Small intestine (tissue), 7 donors: ENCODE measurements around the gene SELENOO. TPM values are rescaled to one million over a fixed set of nuclear protein-coding genes. Genes with fewer than 3 reads are reported as not detected.
A peak's percentile ranks its signal among the peaks of the same experiment; 100 is the strongest.

Experiments used
- DNase-seq, 2 donors: peaks; one replicate each; pipeline versions ENCODE4 v3.0.0 to v3.0.0-alpha.2; 2013
- FAIRE-seq: peaks from 2 replicates; lab custom pipeline; 2012; peaks lifted over from hg19 to GRCh38; lab: Jason Lieb, UNC
- H3K27ac ChIP-seq, 3 donors: one replicate each; pipeline ENCODE4 v1.5.1; 2013; ENCODE audit warnings: low read length in 2 of 3, mild to moderate bottlenecking in 2 of 3, control low read depth in 1 of 3, inconsistent platforms in 1 of 3, low read depth in 1 of 3, moderate library complexity in 1 of 3
- H3K27me3 ChIP-seq, 3 donors: one replicate each; pipeline ENCODE4 v1.6.1; 2013; ENCODE audit warnings: low read length in 3 of 3, inconsistent platforms in 1 of 3; ENCODE audit not compliant: control insufficient read depth in 3 of 3, insufficient read depth in 3 of 3
- H3K36me3 ChIP-seq, 3 donors: one replicate each; pipeline ENCODE4 v1.6.1; 2013; ENCODE audit warnings: low read length in 3 of 3, inconsistent platforms in 1 of 3, low read depth in 1 of 3, mild to moderate bottlenecking in 1 of 3, moderate library complexity in 1 of 3; ENCODE audit not compliant: control insufficient read depth in 3 of 3, insufficient read depth in 2 of 3
- H3K4me1 ChIP-seq, 3 donors: one replicate each; pipeline ENCODE4 v1.6.1; 2013; ENCODE audit warnings: low read length in 2 of 3, inconsistent platforms in 1 of 3, low read depth in 1 of 3, mild to moderate bottlenecking in 1 of 3, moderate library complexity in 1 of 3; ENCODE audit not compliant: control insufficient read depth in 3 of 3, insufficient read depth in 2 of 3
- H3K4me3 ChIP-seq, 3 donors: one replicate each; pipeline ENCODE4 v1.5.1; 2013; ENCODE audit warnings: low read length in 3 of 3, control low read depth in 1 of 3, inconsistent platforms in 1 of 3, low read depth in 1 of 3, mild to moderate bottlenecking in 1 of 3, moderate library complexity in 1 of 3
- H3K9me3 ChIP-seq, 2 donors: one replicate each; pipeline ENCODE4 v1.6.1; 2013; ENCODE audit warnings: low read depth in 1 of 2, low read length in 1 of 2; ENCODE audit not compliant: control insufficient read depth in 2 of 2, insufficient read depth in 1 of 2
- WGBS, 3 donors: extraction: QIAGEN DNeasy Blood & Tissue Kit; methylation state at CpG; one replicate each; pipeline ENCODE4 v1.1.7; 2013; 5-methylcytosine and 5-hydroxymethylcytosine counted together
- polyA plus RNA-seq, 4 donors: library from polyadenylated mRNA; stranded (reverse) in 3 of 4; unstranded in 1 of 4; fragments of 200-250 nt in 3 of 4; fragments of 120-200 nt in 1 of 4; gene quantifications; one replicate each; pipeline versions ENCODE4 v1.2.1 to v1.2.3, GENCODE V29; 2013
- donor health status: healthy with polysubstance abuse.
- donor health status: control.
- donor health status: control.
- donor health status: Bipolar disorder and iron deficiency.
- donor health status: healthy.

The SELENOO gene
- polyA plus RNA-seq, 4 donors: 23.6 to 94.6 (median 66.5) TPM

DNA sequence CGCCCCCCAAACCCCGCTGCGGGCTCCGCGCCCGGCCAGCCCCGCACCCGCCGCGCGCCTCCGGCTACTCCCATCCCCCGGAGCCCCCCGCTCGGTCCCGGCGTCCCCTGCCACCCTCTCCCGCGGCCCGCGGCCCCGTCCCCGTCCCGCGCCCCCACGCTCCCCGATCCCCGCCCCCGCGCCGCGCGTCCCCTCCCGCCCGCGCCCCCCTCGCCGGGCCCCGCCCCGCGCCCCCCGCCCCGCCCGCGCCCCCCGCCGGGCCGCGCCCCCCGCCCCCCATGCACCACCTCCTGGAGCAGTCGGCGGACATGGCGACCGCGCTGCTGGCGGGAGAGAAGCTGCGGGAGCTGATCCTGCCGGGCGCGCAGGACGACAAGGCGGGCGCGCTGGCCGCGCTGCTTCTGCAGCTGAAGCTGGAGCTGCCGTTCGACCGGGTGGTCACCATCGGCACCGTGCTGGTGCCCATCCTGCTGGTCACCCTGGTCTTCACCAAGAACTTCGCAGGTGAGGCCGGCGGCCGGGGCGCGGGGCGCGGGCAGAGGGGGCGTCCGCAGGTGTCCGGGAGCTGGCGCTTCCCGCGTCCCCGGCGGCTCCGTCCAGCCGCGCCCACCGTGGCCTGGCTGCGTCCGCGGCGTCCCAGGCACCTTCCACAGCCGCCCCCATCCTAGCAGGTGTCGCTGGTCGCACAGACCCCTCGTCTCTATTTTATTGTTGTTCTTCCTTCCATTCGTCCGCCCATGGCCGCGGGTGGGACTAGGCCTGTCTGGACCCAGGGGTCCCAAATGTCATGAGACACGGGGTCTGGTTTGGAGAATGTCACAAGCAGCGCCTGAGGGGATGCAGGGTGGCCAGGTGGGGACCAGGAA, 30.1 kb upstream of the SELENOO start, which contains the start of gene PANX2:
PANX2 (plus strand) TSS at position 279 of the 866 bp plus-strand sequence; CDS start at position 279, 0 bp downstream.
- peak within 1 kb of the TSS in 2 of 3 donors; percentile 8 to 55 for H3K4me3 ChIP-seq
- H3K9me3 ChIP-seq: no peaks in the 10 kb centered on the region
- H3K36me3 ChIP-seq: no peaks in the 10 kb centered on the region
- peaks cover 0 to 23% (median 5%) of the 10 kb centered on the region in 3 donors for H3K27me3 ChIP-seq
- H3K27ac ChIP-seq: no peak within 1 kb of the TSS
- FAIRE-seq: no peak
- H3K4me1 ChIP-seq: peaks cover 0 to 9% (median 0%) of the 10 kb centered on the region in 3 donors
- peak in 1 of 2 donors; percentile 40 for DNase-seq
- 10 to 28% (median 14%) methylated on average over 42 to 104 of the region's 105 CpGs for WGBS, 3 donors

DNA sequence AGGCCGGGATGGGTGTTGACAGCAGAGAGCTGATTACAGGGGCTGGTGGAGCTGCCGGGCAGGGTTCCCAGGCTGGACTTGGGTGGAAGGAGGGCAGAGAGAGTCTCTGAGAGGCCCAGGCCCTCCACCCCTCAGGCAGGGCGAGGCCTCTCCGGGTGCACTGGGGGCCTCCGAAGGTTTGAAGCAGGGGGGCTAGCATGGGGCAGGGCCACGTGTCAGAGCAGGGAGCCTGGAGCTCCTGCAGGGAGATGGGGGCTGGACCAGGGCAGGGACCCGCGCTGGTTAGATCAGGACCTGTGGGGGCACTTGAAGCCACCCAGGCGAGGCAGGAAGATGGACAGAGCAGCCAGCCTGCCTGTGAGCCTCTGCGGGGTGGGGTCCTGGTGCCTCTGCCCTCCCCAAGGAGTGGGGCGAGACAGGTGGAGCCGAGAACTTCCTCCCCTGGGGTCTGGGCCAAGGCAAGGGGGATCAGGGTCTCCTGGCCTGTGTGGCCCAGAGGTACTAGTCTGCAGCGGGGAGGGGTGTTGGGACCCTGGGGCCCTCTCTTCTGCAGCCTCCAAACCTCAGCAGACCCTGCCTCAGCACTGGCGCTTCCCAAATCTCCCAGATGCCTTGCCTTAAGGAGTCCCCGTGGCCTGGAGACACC, 29.4 kb upstream of the SELENOO start:
- Histone ChIP-seq H3K27me3 (peaks cover 0 to 23% (median 5%) of the 10 kb centered on the region in 3 donors), H3K4me1 (peaks cover 0 to 9% (median 0%) of the 10 kb centered on the region in 3 donors), H3K36me3 (no peaks in the 10 kb centered on the region), H3K4me3 (no peak overlapping the region), H3K27ac (no peak overlapping the region), H3K9me3 (no peaks in the 10 kb centered on the region)
- 55 to 71% (median 68%) methylated on average over 11 to 15 of the region's 15 CpGs for WGBS, 3 donors
- DNase-seq (peak in 1 of 2 donors; percentile 22), FAIRE-seq (no peak)

DNA sequence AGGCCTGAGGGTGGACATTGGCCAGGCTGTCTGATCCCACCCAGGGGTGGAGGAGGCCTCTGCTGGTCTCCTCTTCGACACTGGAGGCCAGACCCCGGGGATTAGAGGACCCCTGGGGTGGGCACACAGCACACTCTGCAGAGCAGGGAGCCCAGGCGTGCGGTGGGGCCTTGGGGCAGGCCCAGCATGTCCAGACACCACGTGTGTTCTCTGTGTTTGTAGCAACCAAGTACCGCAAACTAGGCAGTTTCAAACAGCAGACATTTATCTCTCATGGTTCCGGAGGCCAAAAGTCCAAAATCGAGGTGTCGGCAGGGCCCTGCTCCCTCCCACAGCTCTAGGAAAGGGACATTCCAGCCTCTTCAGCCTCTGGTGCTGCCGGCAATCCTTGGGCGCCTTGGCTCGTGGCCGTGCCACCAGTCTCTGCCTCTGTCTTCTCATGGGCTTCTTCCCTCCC, 28.8 kb upstream of the SELENOO start:
- no peak overlapping the region for H3K27ac ChIP-seq
- H3K4me3 ChIP-seq: no peak overlapping the region
- DNase-seq: peak; percentile 52 to 57
- H3K36me3 ChIP-seq: no peaks in the 10 kb centered on the region
- WGBS, 3 donors: 18 to 61% (median 36%) methylated on average over 13 of the region's 13 CpGs
- H3K9me3 ChIP-seq: no peaks in the 10 kb centered on the region
- peaks cover 0 to 23% (median 5%) of the 10 kb centered on the region in 3 donors for H3K27me3 ChIP-seq
- no peak for FAIRE-seq
- H3K4me1 ChIP-seq: peaks cover 0 to 9% (median 0%) of the 10 kb centered on the region in 3 donors

DNA sequence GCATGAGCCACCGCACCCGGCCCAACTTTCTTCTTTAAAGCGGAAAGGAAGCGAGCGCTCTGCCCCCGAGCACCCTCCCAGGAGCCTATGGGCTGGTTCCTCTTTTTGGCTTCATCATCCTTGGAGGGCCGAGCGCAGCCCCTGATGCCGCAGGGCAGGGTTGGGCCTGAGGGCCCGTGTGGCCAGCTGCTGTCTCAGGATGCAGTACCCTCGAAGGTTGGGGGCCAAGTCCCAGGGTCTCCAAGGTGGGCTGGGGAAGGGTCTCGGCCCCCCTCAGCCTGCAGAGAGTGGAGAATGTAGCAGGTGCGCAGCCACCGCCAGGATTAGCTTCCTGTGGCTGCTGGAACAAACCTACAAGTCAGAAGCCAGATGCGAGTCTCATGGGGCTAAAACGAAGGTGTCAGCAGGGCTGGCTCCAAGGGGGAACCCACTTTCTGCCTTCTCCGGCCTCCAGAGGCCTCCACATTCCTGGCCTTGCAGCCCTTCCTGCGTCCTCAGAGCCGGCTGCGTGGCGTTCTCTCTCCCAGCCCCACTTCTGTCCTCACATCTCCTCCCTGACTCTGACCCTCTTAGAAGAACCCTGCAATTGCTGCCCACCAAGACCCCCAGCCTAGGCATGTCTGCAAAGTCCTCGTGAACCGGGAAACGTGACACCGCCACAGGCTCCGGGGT, 27.4 kb upstream of the SELENOO start:
- Histone ChIP-seq H3K4me1 (peaks cover 0 to 9% (median 0%) of the 10 kb centered on the region in 3 donors), H3K27ac (no peak overlapping the region), H3K36me3 (no peaks in the 10 kb centered on the region), H3K4me3 (no peak overlapping the region), H3K9me3 (no peaks in the 10 kb centered on the region), H3K27me3 (peaks cover 0 to 15% (median 5%) of the 10 kb centered on the region in 3 donors)
- DNase-seq: no peak
- 71 to 89% (median 74%) methylated on average over 26 of the region's 26 CpGs for WGBS, 3 donors
- no peak for FAIRE-seq

DNA sequence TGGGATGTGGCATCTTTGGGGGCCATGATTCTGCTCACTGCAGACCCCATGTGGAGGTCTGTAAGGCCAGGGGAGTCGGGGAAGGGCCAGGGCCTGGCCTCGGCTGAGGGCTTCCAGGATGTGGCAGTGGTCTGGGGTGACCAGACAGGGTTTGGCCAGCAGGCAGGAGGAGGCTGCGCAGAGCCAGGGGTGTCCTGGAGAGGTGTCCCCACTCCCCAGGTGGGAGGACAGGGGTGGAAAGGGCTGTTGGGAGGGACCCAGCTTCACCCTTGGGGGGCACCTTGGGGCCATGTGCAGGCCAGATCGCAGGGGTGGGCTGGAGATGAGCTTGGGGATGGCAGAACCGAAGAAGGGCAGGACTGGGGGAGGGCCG, 26.8 kb upstream of the SELENOO start:
- H3K27ac ChIP-seq: no peak overlapping the region
- FAIRE-seq: no peak
- H3K9me3 ChIP-seq: no peaks in the 10 kb centered on the region
- no peak for DNase-seq
- H3K27me3 ChIP-seq: peaks cover 0 to 12% (median 5%) of the 10 kb centered on the region in 3 donors
- no peaks in the 10 kb centered on the region for H3K36me3 ChIP-seq
- H3K4me3 ChIP-seq: no peak overlapping the region
- peaks cover 0 to 9% (median 0%) of the 10 kb centered on the region in 3 donors for H3K4me1 ChIP-seq
- WGBS, 3 donors: 85 to 95% (median 93%) methylated on average over 6 of the region's 6 CpGs

DNA sequence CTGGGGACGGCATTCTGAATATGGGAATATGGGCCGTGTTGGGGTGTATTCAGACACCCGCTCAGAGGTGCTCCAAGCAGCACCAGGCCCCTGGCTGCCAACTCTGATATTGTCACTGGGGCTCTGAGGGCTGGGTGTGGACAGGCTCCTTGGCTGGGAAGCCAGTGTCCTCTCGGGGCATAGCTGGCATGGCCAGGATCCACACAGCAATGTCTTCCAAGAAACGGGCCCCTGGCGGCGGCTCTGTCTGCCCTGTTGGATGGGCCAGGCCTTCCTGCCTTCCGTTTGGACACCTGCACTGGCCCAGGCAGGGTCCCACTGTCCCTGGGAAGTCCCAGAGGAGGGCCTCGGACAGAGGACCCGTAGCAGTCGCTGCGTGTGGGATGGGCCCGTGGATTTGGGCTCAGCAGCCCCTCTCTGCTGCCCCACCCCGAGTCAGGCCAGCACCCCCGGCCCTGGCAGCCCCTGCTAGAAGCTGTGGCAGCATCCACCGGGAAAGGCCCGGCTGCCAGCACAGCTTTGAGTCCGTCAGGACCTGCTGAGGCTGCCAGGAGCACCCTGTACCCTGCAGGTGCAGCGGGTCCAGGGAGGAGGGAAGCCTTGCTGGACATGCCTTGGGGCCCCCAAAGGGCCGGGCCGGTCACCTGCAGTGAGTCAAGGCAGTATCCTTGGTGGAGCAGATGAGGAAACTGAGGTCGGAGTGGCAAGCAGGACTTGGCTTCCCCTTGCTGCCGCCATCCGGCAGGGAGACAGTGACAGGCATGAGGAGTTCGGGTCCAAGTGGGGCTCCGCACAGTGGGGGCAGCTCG, 26.2 kb upstream of the SELENOO start:
- DNase-seq (no peak), FAIRE-seq (no peak)
- peaks cover 0 to 9% (median 0%) of the 10 kb centered on the region in 3 donors for H3K4me1 ChIP-seq

DNA sequence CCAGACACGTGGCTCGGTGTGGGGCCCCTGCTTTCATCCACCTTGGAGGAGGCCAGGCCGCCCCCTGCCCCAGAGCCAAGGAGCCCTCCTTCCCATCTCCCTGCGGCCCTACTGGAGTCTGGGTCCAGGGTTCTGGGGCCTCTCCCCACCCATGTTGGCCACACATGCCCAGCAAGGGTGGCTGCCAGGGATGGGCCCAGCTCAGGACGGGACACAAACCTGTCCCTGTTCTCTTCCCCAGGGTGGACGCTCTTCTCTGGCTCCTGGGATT, 25.7 kb upstream of the SELENOO start:
- WGBS, 3 donors: 72 to 90% (median 89%) methylated on average over 4 to 6 of the region's 6 CpGs
- no peak for DNase-seq
- H3K9me3 ChIP-seq: no peaks in the 10 kb centered on the region
- H3K36me3 ChIP-seq: no peaks in the 10 kb centered on the region
- no peak overlapping the region for H3K27ac ChIP-seq
- peaks cover 0 to 7% (median 5%) of the 10 kb centered on the region in 3 donors for H3K27me3 ChIP-seq
- peaks cover 0 to 9% (median 0%) of the 10 kb centered on the region in 3 donors for H3K4me1 ChIP-seq
- FAIRE-seq: no peak
- no peak overlapping the region for H3K4me3 ChIP-seq

More for the DNA sequence above, 26.2 kb upstream of the SELENOO start:
- Histone ChIP-seq H3K36me3 (no peaks in the 10 kb centered on the region), H3K27ac (no peak overlapping the region), H3K4me3 (no peak overlapping the region), H3K27me3 (peaks cover 0 to 7% (median 5%) of the 10 kb centered on the region in 3 donors), H3K9me3 (no peaks in the 10 kb centered on the region)
- WGBS, 3 donors: 82 to 87% (median 85%) methylated on average over 24 to 27 of the region's 27 CpGs
